GM21619 (cell line): Measurements from ENCODE around the gene TNP2.

Experiments used
- ATAC-seq: cut with Tn5 transposase; IDR thresholded peaks from one replicate; pipeline ENCODE4 v1.9.1; 2021; ENCODE audit not compliant: unreplicated experiment

TNP2 gene

GRCh38 chr16:11241480-11242204 is 27.5 kb downstream of the TNP2 start:
- no peak for ATAC-seq

GRCh38 chr16:11240636-11241473 is 28.3 kb downstream of the TNP2 start:
- ATAC-seq = no peak

GRCh38 chr16:11239644-11240632 is 29.2 kb downstream of the TNP2 start:
- ATAC-seq = no peak

GRCh38 chr16:11238272-11239202 is 30.6 kb downstream of the TNP2 start:
- no peak for ATAC-seq

GRCh38 chr16:11236461-11237254 is 32.5 kb downstream of the TNP2 start:
- ATAC-seq = no peak

- no peak for ATAC-seq
Observed at GRCh38 chr16:11235703-11235991, 33.5 kb downstream of the TNP2 start.

GRCh38 chr16:11234884-11235702 is 34.0 kb downstream of the TNP2 start:
- no peak for ATAC-seq

GRCh38 chr16:11233727-11234376 is 35.3 kb downstream of the TNP2 start:
- no peak for ATAC-seq

GRCh38 chr16:11232852-11233726 is 36.0 kb downstream of the TNP2 start:
- ATAC-seq = no peak

GRCh38 chr16:11232302-11232851 is 36.7 kb downstream of the TNP2 start:
- ATAC-seq = no peak

GRCh38 chr16:11231367-11231970 is 37.7 kb downstream of the TNP2 start:
- no peak for ATAC-seq

- no peak for ATAC-seq
Observed at GRCh38 chr16:11229906-11230305, 39.2 kb downstream of the TNP2 start.

- no peak for ATAC-seq
Observed at GRCh38 chr16:11229432-11229831, 39.7 kb downstream of the TNP2 start.

GRCh38 chr16:11225677-11226549 is 43.2 kb downstream of the TNP2 start:
- no peak for ATAC-seq

- ATAC-seq = peak; percentile 85
Observed at GRCh38 chr16:11224894-11225676, 44.0 kb downstream of the TNP2 start.
